RPMI8226 (cell line): ENCODE data around the gene CLOCK.

Experiments used
- DNase-seq: peaks from one replicate; pipeline ENCODE4 v3.0.0-alpha.2; 2015

The CLOCK gene

DNA sequence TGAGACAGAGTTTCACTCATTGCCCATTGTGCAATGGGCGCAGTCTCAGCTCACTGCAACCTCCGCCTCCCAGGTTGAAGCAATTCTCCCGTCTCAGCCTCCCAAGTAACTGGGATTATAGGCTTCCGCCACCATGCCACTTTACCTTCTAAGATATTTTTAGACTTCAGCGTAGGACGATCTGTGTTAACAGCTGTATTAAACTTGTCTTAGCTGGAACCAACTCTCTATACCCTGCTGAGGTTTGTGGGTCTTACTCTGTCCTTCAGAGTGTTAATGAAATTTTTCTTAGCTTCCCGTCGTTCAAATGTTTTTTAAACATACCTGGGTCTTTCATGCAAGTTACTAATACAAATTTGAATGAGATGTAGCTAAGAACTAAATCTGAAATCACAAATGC is 136.3 kb downstream of the CLOCK start:
- DNase-seq: no peak

DNA sequence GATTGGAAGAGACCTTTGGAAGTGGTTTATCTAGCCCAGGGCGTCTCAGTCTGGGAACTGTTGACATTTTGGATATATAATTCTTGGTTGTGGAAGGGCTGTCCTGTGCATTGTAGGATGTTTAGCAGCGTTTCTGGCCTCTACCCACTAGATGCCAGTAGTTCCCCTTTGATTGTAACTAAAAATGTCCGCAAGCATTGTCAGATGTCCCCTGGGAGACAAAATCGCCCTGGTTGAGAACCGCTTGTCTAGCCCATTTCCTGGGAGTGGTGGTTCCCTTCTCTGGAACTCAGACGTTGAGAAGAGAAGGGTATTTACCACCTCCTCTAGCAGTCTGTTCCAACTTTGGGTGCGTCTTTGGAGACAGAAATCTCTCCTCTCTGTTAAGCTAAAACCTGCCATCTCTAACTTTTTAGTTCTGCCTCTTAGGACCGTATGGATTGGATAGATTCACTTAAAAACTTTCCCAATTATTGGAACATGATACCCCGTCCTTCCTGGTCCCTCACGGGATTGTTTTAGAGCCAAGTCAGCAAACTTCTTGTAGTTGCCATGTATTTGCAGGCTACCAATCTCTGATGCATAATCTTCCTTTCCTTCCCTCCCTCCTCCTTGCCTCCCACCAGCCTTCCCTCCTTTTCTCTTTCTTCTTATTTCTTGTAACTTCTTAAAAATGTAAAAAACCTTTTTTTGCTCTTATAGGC is 137.1 kb downstream of the CLOCK start:
- DNase-seq: no peak

DNA sequence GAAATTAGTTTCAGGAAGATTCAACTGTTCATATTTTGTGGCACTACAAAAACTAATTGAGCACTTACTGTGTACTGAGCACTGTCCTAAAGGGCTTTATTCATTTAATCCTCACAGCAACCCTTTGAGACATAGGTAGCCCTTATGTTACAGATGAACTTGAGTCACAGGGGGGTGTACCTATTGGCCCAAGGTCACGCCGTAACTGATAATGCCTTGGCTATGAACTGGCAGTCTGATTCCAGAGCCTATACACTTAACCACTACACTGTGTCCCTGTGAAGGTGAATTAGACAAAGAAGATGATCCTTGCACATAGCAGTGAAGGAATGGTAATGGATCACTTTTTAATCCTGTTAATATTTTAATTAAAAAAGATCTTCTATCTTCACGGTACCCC is 138.9 kb downstream of the CLOCK start:
- no peak for DNase-seq

DNA sequence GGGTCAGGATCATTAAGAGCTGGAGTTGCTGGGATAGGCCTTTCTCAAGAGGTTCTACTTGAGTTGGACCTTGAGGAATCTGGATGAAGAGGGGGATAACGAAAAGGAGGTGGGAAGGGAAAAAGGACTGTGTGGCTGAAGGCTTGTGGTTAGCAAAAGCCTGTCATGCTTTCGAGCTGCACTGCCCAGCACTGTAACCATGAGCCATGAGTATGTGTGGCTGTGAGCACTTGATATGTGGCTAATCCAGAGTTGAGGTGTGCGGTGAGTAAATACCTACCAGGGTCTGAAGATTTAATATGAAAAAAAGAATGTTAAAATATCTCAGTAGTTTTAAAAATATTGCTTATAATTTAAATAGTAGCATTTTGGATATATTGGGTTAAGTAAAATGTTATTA is 139.6 kb downstream of the CLOCK start:
- no peak for DNase-seq

GRCh38 chr4:55406545-55406944 is 140.2 kb downstream of the CLOCK start:
- no peak for DNase-seq

GRCh38 chr4:55405073-55405472 is 141.6 kb downstream of the CLOCK start:
- DNase-seq: no peak

GRCh38 chr4:55399581-55399980 is 147.1 kb downstream of the CLOCK start:
- no peak for DNase-seq

DNA sequence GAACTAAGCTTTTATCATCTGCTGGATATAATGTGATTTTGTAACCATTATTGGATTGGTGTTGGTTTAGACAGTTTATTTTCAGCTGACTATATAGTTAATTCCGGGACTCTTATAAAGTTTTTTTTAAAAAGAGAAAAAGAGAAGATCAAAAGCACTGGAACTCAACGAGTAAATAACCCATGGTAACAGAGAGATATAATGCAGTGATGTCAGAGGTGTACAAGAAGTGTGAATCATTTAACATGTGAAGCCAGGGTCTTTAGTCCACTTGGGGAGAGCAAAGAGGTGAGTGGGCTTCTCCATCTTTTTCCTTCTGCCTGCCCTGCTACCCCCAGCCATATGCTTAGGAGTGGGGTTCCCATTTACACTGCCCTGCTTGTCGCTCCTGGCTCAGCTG is 147.7 kb downstream of the CLOCK start:
- DNase-seq: no peak

GRCh38 chr4:55398461-55398860 is 148.2 kb downstream of the CLOCK start:
- no peak for DNase-seq

GRCh38 chr4:55397520-55398321 is 149.0 kb downstream of the CLOCK start:
- DNase-seq: peak; percentile 10

- peak; percentile 19 for DNase-seq
Measured at GRCh38 chr4:55397126-55397436, 149.6 kb downstream of the CLOCK start.

DNA sequence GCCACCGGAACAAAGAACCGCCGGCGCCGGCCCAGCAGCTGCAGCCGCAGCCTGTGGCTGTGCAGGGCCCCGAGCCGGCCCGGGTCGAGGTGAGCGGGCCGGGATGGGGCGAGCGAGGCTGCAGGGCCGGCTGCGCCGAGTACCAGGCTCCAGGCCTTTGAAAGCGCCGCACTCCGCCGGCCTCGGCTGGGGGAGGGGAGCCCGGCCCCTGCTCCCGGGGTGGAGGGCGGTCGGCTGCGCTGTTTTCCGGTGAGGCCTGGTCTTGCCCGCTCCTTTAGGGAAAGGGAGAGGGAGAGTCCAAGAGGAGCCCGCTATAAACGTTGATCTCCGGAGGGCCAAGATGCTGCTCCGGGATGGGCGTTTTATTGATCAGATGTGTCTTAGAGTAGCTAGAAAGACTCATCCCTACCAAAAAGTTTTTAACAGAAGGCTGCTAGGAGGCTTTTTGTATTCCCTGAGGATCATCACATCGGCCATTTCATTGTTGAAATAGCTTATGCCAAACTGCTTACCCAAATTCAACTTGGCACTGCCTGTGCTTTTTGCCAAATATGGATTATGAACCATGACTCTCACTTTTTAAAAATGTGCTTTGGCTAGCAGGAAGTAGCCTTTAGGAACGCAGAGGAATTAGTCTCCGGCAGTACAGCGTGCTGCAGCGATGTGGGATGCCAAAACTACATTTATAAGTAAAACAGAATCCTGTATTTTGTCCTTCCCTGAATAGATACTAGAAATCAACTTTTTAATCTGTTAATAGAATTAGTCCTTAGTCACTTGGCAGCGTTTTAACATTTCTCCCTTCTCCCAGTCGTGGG is 150.2 kb downstream of the CLOCK start:
- DNase-seq: peak; percentile 26

- peak; percentile 89 for DNase-seq
Measured at GRCh38 chr4:55395529-55396307, 151.0 kb downstream of the CLOCK start, which contains the start of gene TMEM165. TMEM165 (plus strand) TSS chr4:55395957; CDS start chr4:55396190, 233 bp downstream.

DNA sequence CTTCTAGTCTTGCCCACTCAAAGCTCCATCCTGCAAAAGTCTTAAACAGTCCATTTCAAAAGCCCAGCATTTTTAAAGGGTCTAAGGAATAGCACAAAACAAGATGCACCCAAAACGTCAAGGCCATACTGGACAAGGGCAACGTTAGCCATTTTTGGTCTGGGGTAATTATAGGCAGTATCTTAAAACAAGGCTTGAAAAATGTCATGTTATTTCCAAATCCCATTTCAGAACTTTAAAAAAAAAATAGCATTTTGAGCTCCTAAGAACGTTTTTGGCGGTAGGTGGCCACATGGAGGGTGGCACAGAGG is 151.5 kb downstream of the CLOCK start:
- DNase-seq: no peak

- no peak for DNase-seq
Measured at GRCh38 chr4:55393461-55394320, 153.0 kb downstream of the CLOCK start.

- no peak for DNase-seq
Measured at GRCh38 chr4:55386840-55387239, 159.9 kb downstream of the CLOCK start.

- peak; percentile 3 for DNase-seq
Measured at GRCh38 chr4:55386073-55386472, 160.6 kb downstream of the CLOCK start.

DNA sequence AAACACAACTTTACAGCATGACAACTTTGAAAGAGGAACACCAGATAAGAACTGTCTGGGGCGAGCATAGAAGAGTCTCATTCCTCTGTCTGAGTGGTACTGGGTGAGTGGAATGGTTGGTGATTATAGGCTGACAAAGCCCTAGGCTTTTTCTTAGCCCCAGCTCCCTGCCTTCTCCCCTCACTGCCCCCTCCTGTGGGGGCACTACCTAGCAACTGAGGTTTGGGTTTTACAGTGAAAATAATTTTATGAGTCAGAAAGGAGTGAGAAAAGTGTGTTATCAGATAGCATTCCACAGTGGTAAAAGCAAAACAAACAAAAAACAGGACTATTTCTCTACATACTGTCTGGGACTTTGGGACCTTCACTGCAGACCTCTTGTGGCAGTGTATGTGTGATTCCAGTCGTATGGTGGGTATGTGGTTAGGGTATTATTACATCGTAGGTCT is 161.5 kb downstream of the CLOCK start:
- no peak for DNase-seq

GRCh38 chr4:55382488-55383003 is 164.2 kb downstream of the CLOCK start:
- DNase-seq: no peak

DNA sequence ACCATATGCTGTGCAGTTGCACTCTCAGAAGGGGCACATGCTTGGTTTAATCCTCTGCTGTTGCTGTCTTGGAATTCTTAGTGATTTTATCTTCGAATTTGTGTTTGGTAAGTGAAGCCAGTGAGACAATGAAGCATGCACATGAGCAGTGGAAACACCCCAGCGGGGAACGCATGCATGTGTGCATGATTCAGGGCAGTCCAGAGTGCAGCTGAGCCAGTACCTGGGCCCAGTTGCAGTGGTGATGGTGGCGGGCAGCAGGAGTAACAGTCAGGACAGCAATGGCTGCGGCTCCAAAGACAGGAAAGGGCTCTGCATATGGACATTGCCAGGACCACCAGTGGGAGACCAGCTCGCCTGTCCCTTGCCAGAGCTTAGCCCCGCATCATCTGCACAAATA is 165.2 kb downstream of the CLOCK start:
- DNase-seq: no peak

DNA sequence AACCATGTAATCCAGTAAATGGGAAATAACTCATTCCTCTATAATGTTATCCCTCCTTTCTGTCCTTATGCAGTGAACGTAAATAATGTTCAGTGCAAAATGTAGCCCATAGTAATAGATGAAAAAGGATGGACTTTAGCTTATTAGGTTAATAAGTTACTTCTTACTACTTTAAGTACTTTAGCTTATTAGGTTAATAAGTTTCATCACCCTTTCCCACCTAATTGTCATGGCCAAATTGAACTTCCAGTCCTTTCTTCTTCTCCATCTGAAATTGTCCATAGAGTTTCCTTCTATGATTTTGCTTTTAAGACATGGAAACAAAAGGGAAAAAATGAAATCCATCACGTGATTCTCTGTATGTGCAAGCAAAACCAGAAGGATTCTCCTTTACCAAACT is 166.1 kb downstream of the CLOCK start:
- no peak for DNase-seq
